Glomerular visceral epithelial cell (primary cell): Measurements from ENCODE around the gene FGFBP3.
"Not testable (repeated sequence)": the region's sequence is repeated elsewhere in the genome, so short reads cannot be mapped to it uniquely, and the experiment has no call there.

Experiments
- DNase-seq: peaks from one replicate; pipeline ENCODE4 v3.0.0-alpha.2; 2016; ENCODE audit errors: extremely low spot score

Gene FGFBP3

GRCh38 chr10:91901784-91902677 lies 7.3 kb downstream of the FGFBP3 start:
- peak; percentile 75 for DNase-seq

- DNase-seq: no peak
Measured at GRCh38 chr10:91897421-91897820, 11.9 kb downstream of the FGFBP3 start.

DNA sequence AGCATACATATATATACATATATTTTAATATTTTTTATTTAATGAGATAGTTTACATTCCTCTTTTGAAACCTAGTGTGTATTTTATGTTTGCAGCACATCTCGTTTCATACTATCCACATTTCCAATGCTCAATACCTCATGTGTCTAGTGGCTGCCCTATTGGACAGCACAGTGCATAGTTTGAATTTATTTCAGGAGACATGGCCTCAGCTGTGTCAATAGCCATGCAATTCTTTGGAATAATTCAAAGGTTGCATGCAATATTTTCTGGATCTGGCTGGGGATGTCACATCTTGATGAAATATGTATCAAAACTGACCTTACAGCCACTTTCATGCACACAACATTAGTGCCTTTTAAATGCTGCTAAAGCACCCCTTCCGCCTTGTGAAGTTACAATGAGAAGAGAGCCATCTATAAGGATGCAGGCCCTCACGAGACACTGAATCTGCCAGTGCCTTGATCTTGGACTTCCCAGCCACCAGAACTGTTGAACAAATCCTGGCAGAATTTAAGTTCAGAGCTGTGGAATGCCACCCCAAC lies 13.0 kb downstream of the FGFBP3 start:
- no peak for DNase-seq

- not testable (repeated sequence) for DNase-seq
Measured at GRCh38 chr10:91894261-91894685, 15.0 kb downstream of the FGFBP3 start.

- DNase-seq: no peak
Measured at GRCh38 chr10:91893051-91893450, 16.2 kb downstream of the FGFBP3 start.

DNA sequence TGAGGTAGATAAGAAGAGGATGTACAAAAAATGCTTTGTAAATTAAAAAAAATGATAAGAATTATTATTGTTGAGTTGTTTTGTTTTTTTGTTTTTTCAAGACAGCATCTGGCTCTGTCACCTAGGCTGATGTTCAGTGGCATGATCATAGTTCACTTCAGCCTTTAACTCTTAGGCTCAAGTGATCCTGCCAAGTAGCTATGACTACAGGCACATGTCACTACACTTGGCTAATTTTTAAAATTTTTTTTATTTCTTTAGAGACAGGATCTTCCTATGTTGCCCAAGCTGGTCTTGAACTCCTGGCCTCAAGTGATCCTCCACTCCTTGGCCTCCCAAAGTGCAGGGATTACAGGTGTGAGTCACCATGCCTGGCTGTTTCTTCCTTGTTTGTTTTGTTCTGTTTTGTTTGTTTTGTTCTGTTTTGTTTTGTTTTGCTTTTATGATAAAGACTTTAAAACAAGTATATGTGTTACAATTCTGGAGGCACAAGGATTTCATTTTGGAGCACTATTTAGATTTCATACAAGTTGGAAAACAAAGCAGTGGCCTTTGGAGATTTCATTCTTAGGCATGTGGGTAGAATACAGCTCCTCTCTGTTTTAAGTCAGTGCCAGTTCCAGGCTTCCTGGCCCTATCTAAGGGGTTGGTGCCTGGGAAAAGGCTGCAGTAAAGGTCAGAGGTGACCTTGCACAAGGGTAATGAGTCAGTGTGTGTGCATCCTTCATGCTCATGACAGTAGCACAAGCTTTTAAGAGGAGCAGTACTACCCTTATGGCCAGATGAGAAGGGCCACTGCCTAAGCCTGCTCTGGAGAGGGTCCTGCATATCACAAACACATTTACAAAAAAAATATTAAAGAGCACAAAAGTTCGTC lies 17.9 kb downstream of the FGFBP3 start:
- DNase-seq: no peak

DNA sequence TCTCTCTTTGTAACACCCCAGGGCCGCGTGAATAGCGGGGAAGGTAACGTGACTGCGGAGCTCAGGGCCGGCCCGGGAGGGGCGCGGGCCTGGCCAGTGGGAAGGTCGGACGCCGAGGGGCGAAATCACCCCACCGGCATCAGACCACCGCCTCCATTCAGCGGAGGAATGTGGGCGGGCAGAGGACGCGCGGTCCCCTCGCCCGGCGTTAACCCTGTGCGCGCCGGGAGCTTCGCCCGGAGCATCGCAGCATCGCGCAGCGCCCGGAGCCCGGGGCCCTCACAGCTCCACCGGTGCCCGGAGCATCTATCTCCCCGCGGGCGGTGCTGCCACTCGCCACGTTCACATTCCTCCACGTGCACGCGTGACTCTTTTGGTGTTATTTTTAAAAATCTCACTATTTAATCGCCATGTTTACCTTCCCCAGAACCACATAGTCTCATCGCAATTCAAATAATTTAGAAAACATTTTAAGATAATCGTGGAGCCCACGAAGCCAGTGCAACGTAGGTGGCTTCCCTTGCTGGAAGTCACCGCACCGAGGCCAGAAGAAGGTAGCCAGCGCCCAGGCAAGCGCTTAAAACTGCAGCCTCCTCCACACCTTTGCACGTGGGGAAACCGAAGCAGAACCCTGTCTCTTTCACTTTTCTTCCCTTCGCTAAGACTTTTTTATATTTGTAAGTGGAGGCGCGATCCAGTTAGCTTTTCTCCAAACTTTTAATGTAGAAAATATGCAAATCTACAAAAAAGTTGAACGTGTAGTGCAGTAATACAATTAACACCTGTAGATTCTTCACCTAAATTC lies 21.8 kb downstream of the FGFBP3 start:
- DNase-seq: peak; percentile 16

- no peak for DNase-seq
Measured at GRCh38 chr10:91886954-91887271, 22.4 kb downstream of the FGFBP3 start.

- DNase-seq: no peak
Measured at GRCh38 chr10:91885362-91886079, 23.8 kb downstream of the FGFBP3 start.

DNA sequence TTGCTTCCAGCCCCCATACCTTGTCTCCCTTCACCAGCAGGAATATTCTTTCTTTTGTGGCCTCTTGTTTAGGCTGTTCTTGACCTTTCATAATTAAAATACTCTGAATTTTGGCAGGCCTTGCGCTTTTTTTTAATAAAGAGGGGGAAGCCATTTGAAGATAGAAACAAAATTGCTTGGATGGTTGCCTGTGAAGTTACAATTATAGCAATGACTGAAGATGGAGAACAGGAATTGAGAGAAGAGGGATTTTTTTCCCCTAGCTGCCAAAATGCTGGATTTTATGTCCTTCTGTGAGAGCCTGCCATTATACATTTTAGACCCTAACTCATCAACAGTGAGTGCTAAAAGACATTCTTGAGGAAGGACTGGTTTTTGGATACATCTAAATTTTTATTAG lies 24.8 kb downstream of the FGFBP3 start:
- DNase-seq: no peak

- DNase-seq: peak; percentile 66
Measured at GRCh38 chr10:91883549-91884444, 25.5 kb downstream of the FGFBP3 start.

DNA sequence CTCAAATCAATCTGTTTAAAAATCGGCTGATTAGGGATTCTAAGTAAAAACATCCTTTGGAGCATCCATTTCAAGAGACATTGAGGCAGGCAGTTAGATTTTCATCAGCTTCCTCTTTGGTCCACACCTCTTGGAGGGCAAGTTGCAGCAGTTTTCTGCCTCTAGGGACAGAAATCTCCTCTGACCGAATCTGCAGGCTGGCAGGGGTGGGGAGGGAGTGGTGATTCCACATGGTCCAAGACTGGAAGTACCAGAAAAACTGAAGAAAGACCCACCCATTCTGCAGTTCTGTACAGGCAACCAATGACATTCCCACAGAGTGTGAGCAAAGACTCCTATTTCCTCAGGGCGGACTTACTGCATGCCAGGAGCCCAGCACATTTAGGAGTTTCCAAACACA lies 29.0 kb downstream of the FGFBP3 start:
- no peak for DNase-seq

DNA sequence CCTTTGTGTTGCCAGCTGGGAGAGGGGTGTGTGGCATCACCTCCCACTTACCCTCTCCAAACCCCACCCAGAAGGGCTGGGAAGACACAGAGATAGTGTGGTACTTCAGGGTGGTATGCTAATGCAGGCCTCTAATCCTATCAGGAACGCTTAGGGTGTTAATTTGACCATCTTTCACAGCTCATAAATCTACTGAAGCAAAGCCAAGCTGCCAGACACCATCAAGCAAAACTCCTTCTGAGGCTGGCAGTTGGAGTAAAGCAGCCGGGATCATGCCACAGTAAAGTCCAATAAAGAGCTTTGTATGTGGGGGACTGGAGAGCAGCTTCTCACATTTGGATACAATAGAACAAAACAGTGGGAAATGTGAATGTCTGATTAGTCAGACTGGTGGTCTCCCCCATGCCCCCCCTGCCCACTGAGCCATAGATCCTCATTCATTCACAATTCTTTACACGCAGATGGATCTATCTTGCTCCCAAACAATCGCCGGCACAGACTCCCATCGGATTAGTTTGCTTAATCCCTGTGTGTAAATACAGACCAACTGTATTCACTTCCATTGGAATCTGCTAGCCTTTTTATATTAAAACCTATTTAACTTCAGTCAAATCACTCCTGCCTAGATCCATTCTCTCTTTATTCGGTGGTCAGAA lies 29.6 kb downstream of the FGFBP3 start:
- DNase-seq: no peak

- no peak for DNase-seq
Measured at GRCh38 chr10:91875779-91876178, 33.5 kb downstream of the FGFBP3 start.

DNA sequence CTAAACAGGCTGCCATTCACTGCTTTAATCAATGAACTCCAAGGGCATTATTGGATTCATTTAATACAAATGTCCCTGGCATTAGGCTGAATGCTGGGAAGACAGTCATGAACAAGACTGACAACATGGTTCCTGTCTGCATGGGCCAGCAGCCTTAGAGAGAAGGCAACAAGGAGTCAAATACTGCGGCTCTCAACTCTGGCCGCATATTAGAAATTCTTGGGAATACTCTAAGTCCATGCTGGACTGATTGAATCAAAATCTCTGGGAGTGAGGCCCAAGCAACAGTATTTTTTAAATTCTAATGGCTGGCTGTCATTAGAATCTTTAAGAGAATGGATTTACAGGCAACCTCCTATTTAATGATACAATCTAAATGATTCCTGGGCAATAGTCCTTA lies 34.1 kb downstream of the FGFBP3 start:
- DNase-seq: no peak

GRCh38 chr10:91865562-91866081 lies 43.7 kb downstream of the FGFBP3 start:
- DNase-seq: no peak

GRCh38 chr10:91864744-91865143 lies 44.5 kb downstream of the FGFBP3 start:
- DNase-seq: no peak

DNA sequence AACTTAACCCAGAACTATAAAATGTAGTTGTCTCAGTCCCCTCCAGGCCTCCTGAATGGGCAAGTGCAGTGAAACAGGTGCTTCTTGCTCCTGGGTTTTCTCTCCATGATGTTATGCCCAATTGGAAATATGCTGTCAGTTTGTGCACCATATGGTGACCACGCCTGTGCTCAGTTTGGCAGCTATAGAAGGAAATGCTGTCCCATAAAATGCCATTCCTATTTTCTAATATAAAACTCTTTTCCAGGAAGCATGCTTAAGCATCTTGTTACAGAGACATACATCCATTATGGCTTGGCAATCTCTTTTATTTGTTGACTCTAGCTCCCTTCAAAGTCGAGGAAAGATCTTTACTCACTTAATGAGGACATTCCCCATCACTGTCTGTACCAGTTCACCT lies 45.2 kb downstream of the FGFBP3 start:
- no peak for DNase-seq

- no peak for DNase-seq
Measured at GRCh38 chr10:91860885-91861284, 48.4 kb downstream of the FGFBP3 start.
